CD4-positive, alpha-beta T cell treated with Interleukin-4 for 1 hour (primary cell): ENCODE measurements around the gene LMAN1.

Source experiments
- DNase-seq, 2 donors: peaks; one replicate each; pipeline ENCODE4 v3.0.0-alpha.2; 2020 to 2022

The LMAN1 gene

GRCh38 chr18:59303006-59303405, 56.1 kb downstream of the LMAN1 start:
- DNase-seq: no peak

- DNase-seq: no peak
These were observed 57.1 kb downstream of the LMAN1 start for GRCh38 chr18:59301929-59302328.

- DNase-seq: no peak
These were observed 58.3 kb downstream of the LMAN1 start for GRCh38 chr18:59300676-59301285.

- DNase-seq: no peak
These were observed 60.2 kb downstream of the LMAN1 start for GRCh38 chr18:59298871-59299270.

- DNase-seq: no peak
These were observed 65.7 kb downstream of the LMAN1 start for GRCh38 chr18:59293317-59293716.

GRCh38 chr18:59286341-59286740, 72.7 kb downstream of the LMAN1 start:
- DNase-seq: no peak

GRCh38 chr18:59282341-59282740, 76.7 kb downstream of the LMAN1 start:
- DNase-seq: no peak

GRCh38 chr18:59279722-59280121, 79.3 kb downstream of the LMAN1 start:
- no peak for DNase-seq

- DNase-seq: no peak
These were observed 79.9 kb downstream of the LMAN1 start for GRCh38 chr18:59279193-59279592.

GRCh38 chr18:59278793-59279192, 80.3 kb downstream of the LMAN1 start:
- no peak for DNase-seq
